NT2/D1 (cell line): ENCODE results near the gene EEFSEC.

Experiments used
- SUZ12 ChIP-seq: IDR thresholded peaks from 2 replicates; pipeline ENCODE4 v1.6.1; 2011; ENCODE audit not compliant: insufficient read length, insufficient read depth; ENCODE audit errors: extremely low read depth
- YY1 ChIP-seq: IDR thresholded peaks from 2 replicates; pipeline ENCODE4 v1.6.1; 2011; ENCODE audit not compliant: insufficient read length, insufficient read depth
- ZNF274 ChIP-seq: IDR thresholded peaks from 2 replicates; pipeline ENCODE4 v1.6.1; 2011; ENCODE audit warnings: mild to moderate bottlenecking, low read depth, low read length

- TF ChIP-seq YY1: no peak
- no peak for TF ChIP-seq ZNF274
- TF ChIP-seq SUZ12: no peak
Measured at GRCh38 chr3:128278130-128278529, 124.8 kb downstream of the EEFSEC start.
